GM12891 (cell line): ENCODE measurements around the gene KLHL34. TPM values are rescaled to one million over a fixed set of nuclear protein-coding genes. Genes with fewer than 3 reads are reported as not detected.

Experiments
- DNase-seq: peaks from one replicate; pipeline ENCODE4 v3.0.0; 2011; ENCODE audit warnings: low spot score; ENCODE audit not compliant: insufficient read length
- FAIRE-seq: peaks from 2 replicates; lab custom pipeline; 2011; peaks lifted over from hg19 to GRCh38; lab: Jason Lieb, UNC
- PAX5 ChIP-seq: IDR thresholded peaks from 2 replicates; pipeline ENCODE4 v1.6.1; 2011; ENCODE audit warnings: low read length, moderate library complexity, mild to moderate bottlenecking; ENCODE audit not compliant: insufficient read depth, severe bottlenecking
- POLR2A ChIP-seq: IDR thresholded peaks from 2 replicates; pipeline ENCODE4 v1.6.1; 2011; ENCODE audit warnings: low read depth, low read length, control low read depth
- POLR2AphosphoS5 ChIP-seq: IDR thresholded peaks from 2 replicates; pipeline ENCODE4 v1.6.1; 2011; ENCODE audit warnings: low read depth, low read length, control low read depth
- POU2F2 ChIP-seq: IDR thresholded peaks from 2 replicates; pipeline ENCODE4 v1.6.1; 2011; ENCODE audit warnings: low read depth, mild to moderate bottlenecking, control low read depth, low read length, moderate library complexity
- SPI1 ChIP-seq: IDR thresholded peaks from 2 replicates; pipeline ENCODE4 v1.6.1; 2011; ENCODE audit warnings: low read depth, low read length, control low read depth
- TAF1 ChIP-seq: IDR thresholded peaks from 2 replicates; pipeline ENCODE4 v1.6.1; 2011; ENCODE audit warnings: low read depth, low read length, control low read depth
- polyA plus RNA-seq: library from polyadenylated mRNA; unstranded; fragments of >200 nt; gene quantifications from one replicate; pipeline ENCODE4 v1.2.1, GENCODE V29; 2012; ENCODE audit warnings: low read depth, missing spikeins, inconsistent platforms; ENCODE audit not compliant: missing spikeins

Gene KLHL34
- polyA plus RNA-seq: not detected

DNA sequence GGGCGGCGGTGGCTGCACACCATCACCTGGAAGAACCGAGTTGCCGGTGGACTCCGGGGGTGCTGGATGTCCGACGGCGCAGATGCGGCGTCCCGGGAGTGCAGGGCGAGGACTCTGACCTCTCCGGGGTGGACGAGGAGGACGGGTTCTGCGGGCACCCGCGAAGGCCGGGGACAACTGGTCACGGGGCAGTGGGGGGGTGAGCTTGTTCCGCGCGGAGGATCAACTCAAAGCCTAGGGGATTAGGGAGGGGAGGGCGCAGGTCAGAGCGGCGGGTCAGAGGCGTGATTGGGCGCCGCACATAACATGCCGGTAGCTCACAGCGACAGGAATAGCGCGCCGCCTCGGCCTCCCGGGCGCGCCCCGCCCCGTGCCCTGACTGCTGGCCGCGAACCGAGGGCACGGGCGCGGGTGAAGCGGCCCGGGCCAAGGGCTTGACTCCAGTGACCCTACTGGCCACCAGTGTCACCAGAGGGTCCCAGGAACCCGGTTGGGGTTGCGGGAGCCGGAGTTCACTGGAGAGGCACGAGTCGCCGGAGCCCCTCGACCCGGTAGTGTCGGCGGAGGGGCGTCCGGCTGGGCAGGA lies at the start of gene KLHL34:
Gene KLHL34 (minus strand): TSS at position 179 of the 586 bp plus-strand sequence. CDS start 542 bp downstream, outside the sequence.
- DNase-seq: no peak
- no peak for TF ChIP-seq PAX5
- no peak for TF ChIP-seq POU2F2
- TF ChIP-seq SPI1: no peak
- no peak for TF ChIP-seq POLR2A
- TF ChIP-seq TAF1: no peak
- TF ChIP-seq POLR2AphosphoS5: no peak
- no peak for FAIRE-seq

GRCh38 chrX:21705225-21705624 lies 47.1 kb upstream of the KLHL34 start:
- FAIRE-seq (no peak), DNase-seq (no peak)
- TF ChIP-seq SPI1: no peak
- no peak for TF ChIP-seq POLR2AphosphoS5
- no peak for TF ChIP-seq PAX5
- TF ChIP-seq TAF1: no peak
- no peak for TF ChIP-seq POLR2A
- TF ChIP-seq POU2F2: no peak

- FAIRE-seq (no peak), DNase-seq (no peak)
- TF ChIP-seq PAX5: no peak
- no peak for TF ChIP-seq POLR2A
- TF ChIP-seq POLR2AphosphoS5: no peak
- no peak for TF ChIP-seq POU2F2
- TF ChIP-seq SPI1: no peak
- no peak for TF ChIP-seq TAF1
Measured at GRCh38 chrX:21702725-21703124, 44.6 kb upstream of the KLHL34 start.

DNA sequence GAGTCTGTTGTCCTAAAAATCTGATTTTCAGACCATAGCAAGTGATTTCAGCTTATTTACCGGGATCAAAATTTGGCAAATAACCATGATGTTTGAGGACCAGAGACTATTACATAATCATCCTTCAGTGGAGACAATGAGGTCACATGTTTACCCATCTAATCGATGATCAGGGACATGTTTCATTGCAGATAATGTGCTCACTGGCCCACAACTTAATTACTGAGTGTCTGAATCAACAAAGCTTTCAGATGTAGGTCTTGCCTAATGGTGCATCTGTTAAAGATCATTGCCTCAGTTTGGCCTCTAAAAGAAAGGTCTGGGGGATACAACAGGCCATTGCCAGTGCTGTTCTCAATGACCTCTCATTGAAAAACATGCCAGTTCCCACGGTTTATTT lies 42.8 kb upstream of the KLHL34 start:
- DNase-seq (no peak), FAIRE-seq (no peak)
- TF ChIP-seq POLR2A (no peak), TAF1 (no peak), POLR2AphosphoS5 (no peak), PAX5 (no peak), POU2F2 (no peak), SPI1 (no peak)

- no peak for FAIRE-seq
- DNase-seq: no peak
- TF ChIP-seq POU2F2: no peak
- no peak for TF ChIP-seq POLR2AphosphoS5
- TF ChIP-seq TAF1: no peak
- TF ChIP-seq POLR2A: no peak
- no peak for TF ChIP-seq PAX5
- no peak for TF ChIP-seq SPI1
Measured at GRCh38 chrX:21700275-21700674, 42.1 kb upstream of the KLHL34 start.

GRCh38 chrX:21699136-21699535 lies 41.0 kb upstream of the KLHL34 start:
- no peak for DNase-seq
- no peak for FAIRE-seq
- TF ChIP-seq TAF1 (no peak), PAX5 (no peak), POU2F2 (no peak), POLR2A (no peak)

DNA sequence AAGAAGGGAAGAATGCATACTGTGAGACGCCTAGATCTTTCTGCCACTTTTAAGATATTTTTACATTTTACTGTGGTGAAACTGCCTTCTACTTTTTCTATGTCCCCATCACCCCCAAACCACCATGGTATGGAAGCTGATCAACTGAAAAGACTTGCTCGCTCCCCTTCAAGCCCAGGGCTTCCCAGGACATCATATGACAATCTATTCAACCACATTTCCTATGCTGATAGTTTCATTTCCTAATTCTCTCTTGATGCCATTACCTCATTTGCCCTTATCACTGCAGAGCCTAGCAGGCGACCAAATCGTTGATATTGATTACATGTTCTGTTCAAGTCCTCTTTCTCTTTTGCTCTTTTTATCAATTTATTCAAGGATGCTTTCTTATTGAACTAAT lies 40.1 kb upstream of the KLHL34 start:
- FAIRE-seq (no peak), DNase-seq (no peak)
- TF ChIP-seq TAF1 (no peak), SPI1 (peak; percentile 46), POU2F2 (no peak), POLR2AphosphoS5 (no peak)

DNA sequence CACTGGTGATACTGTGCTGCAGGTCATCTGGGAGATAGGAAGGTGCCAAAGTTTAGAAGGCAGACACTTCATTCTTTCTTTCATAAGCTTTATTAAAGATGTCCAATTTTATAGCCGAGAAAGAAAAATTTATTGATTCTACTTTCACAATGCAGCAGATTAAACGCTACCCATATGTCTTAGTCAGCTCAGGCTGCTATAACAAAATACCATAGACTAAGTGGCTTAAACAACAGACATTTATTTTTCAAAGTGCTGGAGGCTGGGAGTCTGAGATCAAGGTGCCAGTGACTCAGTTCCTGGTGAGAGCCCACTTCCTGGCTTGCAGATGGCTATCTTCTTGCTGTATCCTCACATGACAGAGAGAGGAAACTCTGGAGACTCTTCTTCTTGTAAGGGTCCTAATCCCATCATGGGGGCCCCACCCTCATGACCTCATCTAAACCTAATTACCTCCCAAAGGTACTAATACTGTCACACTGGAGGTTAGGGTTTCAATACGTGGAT lies 33.4 kb upstream of the KLHL34 start:
- TF ChIP-seq SPI1: no peak
- TF ChIP-seq PAX5: no peak
- TF ChIP-seq POLR2A: no peak
- DNase-seq (no peak), FAIRE-seq (no peak)

GRCh38 chrX:21683941-21684340 lies 25.8 kb upstream of the KLHL34 start:
- TF ChIP-seq PAX5 (no peak), TAF1 (no peak), POLR2AphosphoS5 (no peak), POU2F2 (no peak), POLR2A (no peak)
- DNase-seq (no peak), FAIRE-seq (no peak)

GRCh38 chrX:21678048-21678612 lies 20.0 kb upstream of the KLHL34 start:
- FAIRE-seq: no peak
- no peak for DNase-seq
- TF ChIP-seq POLR2A: no peak
- no peak for TF ChIP-seq PAX5
- TF ChIP-seq POU2F2: no peak
- TF ChIP-seq TAF1: no peak

GRCh38 chrX:21675931-21676330 lies 17.8 kb upstream of the KLHL34 start:
- TF ChIP-seq POLR2AphosphoS5 (no peak), SPI1 (no peak), PAX5 (no peak)
- no peak for FAIRE-seq
- no peak for DNase-seq
